ENCODE data around the gene CHSY3. TPM values are rescaled to one million over a fixed set of nuclear protein-coding genes. Genes with fewer than 3 reads are reported as not detected.

The CHSY3 gene
- total and polyA plus RNA-seq, 3 donors from 2014 or later = 1.3 to 4.8 (median 2.4) TPM

- no peak overlapping the region for H3K4me3 ChIP-seq
- no peaks in the 10 kb centered on the region for H3K9me3 ChIP-seq
- intact Hi-C loops (cut with DNase I; ENCODE audit: low total_unique reads) = no loop called here
- TF ChIP-seq CTCF (IDR thresholded peaks at IDR 0.05) (no peak), POLR2A (IDR thresholded peaks at IDR 0.05) (no peak)
- DNase-seq = no peak
- no peak overlapping the region for H3K27ac ChIP-seq
- no peaks in the 10 kb centered on the region for H3K36me3 ChIP-seq (ENCODE audit: low read depth, missing control alignments)
- H3K4me1 ChIP-seq = no peaks in the 10 kb centered on the region
- H3K27me3 ChIP-seq = no peaks in the 10 kb centered on the region
These were observed 67.4 kb downstream of the CHSY3 start for GRCh38 chr5:129971714-129972113.

- Histone ChIP-seq H3K27me3 (no peaks in the 10 kb centered on the region), H3K4me3 (no peak overlapping the region), H3K27ac (no peak overlapping the region), H3K9me3 (no peaks in the 10 kb centered on the region), H3K4me1 (no peaks in the 10 kb centered on the region), H3K36me3 (ENCODE audit: low read depth, missing control alignments) (no peaks in the 10 kb centered on the region)
- TF ChIP-seq CTCF (IDR thresholded peaks at IDR 0.05) (no peak), POLR2A (IDR thresholded peaks at IDR 0.05) (no peak)
- intact Hi-C loops (cut with DNase I; ENCODE audit: low total_unique reads) = no loop called here
- no peak for DNase-seq
These were observed 68.3 kb downstream of the CHSY3 start for GRCh38 chr5:129972465-129973141.

GRCh38 chr5:129973716-129974426 lies 69.6 kb downstream of the CHSY3 start:
- no peak for TF ChIP-seq CTCF (IDR thresholded peaks at IDR 0.05)
- TF ChIP-seq POLR2A (IDR thresholded peaks at IDR 0.05) = no peak
- WGBS, 2 donors = 86 to 88% methylated on average over 2 of the region's 2 CpGs

GRCh38 chr5:129977810-129978209 lies 73.5 kb downstream of the CHSY3 start:
- Histone ChIP-seq H3K27ac (no peak overlapping the region), H3K4me1 (no peaks in the 10 kb centered on the region), H3K4me3 (no peak overlapping the region), H3K27me3 (no peaks in the 10 kb centered on the region), H3K36me3 (ENCODE audit: low read depth, missing control alignments) (no peaks in the 10 kb centered on the region), H3K9me3 (no peaks in the 10 kb centered on the region)
- DNase-seq = no peak
- TF ChIP-seq POLR2A (IDR thresholded peaks at IDR 0.05) (no peak), CTCF (IDR thresholded peaks at IDR 0.05) (no peak)
- intact Hi-C loops (cut with DNase I; ENCODE audit: low total_unique reads) = no loop called here

More at GRCh38 chr5:129973716-129974426, 69.6 kb downstream of the CHSY3 start:
- Histone ChIP-seq H3K4me3 (no peak overlapping the region), H3K36me3 (ENCODE audit: low read depth, missing control alignments) (no peaks in the 10 kb centered on the region), H3K27me3 (no peaks in the 10 kb centered on the region), H3K4me1 (no peaks in the 10 kb centered on the region), H3K27ac (no peak overlapping the region), H3K9me3 (no peaks in the 10 kb centered on the region)
- intact Hi-C loops (cut with DNase I; ENCODE audit: low total_unique reads) = no loop called here
- no peak for DNase-seq

GRCh38 chr5:129978270-129978669 lies 74.0 kb downstream of the CHSY3 start:
- no peaks in the 10 kb centered on the region for H3K27me3 ChIP-seq
- intact Hi-C loops (cut with DNase I; ENCODE audit: low total_unique reads) = no loop called here

More at GRCh38 chr5:129978270-129978669, 74.0 kb downstream of the CHSY3 start:
- DNase-seq = no peak
- no peaks in the 10 kb centered on the region for H3K4me1 ChIP-seq
- TF ChIP-seq CTCF (IDR thresholded peaks at IDR 0.05) (no peak), POLR2A (IDR thresholded peaks at IDR 0.05) (no peak)
- no peak overlapping the region for H3K4me3 ChIP-seq
- H3K27ac ChIP-seq = no peak overlapping the region
- H3K36me3 ChIP-seq (ENCODE audit: low read depth, missing control alignments) = no peaks in the 10 kb centered on the region
- WGBS, 2 donors = 79% methylated on average over 1 of the region's 1 CpG
- H3K9me3 ChIP-seq = no peaks in the 10 kb centered on the region
